ENCODE data around the gene CCDC93. TPM values are rescaled to one million over a fixed set of nuclear protein-coding genes. Genes with fewer than 3 reads are reported as not detected.

The CCDC93 gene
- total RNA-seq, 3 donors from 2014 or later = 25.6 to 33.1 (median 32.9) TPM

DNA sequence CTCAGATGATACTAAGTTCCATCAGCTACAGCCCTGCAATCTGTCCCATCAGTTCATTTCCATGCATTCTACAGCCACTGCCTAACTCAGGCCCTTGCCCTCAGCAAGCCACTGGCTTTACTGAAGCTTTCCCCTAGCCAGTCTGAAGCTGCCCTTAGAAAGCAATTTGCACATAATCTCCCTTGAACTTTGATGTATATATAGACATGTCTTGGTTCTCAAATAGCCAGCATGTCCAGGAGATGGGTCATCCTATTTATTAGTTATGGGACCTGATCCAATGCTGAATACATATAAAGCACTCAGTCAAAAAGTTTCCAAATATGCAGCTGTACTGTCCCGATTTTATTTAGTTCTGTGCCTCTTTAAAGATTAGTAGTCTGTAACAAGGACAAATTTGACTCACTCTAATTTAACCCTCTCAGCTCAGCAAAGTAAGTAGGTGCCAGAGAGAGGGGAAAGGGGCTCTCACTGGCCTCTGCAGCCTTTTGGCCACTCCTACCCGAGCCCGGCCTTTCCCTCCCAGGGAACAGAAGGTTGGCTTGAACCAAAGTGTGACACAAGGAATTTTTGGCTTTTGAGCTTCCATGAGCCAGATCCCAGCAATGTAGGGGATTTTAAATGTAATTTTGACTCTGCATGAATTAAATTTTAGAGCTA is 70.7 kb downstream of the CCDC93 start:
- Histone ChIP-seq H3K4me3 (no peak overlapping the region), H3K4me1 (no peaks in the 10 kb centered on the region), H3K27me3 (no peaks in the 10 kb centered on the region), H3K9me3 (no peaks in the 10 kb centered on the region), H3K27ac (no peak overlapping the region), H3K36me3 (peaks cover 9% of the 10 kb centered on the region)
- no peak for DNase-seq (ENCODE audit: low spot score in 2 of 2)
- intact Hi-C loops (cut with DNase I; ENCODE audit: low total_unique reads) = no loop called here
- TF ChIP-seq POLR2A (IDR thresholded peaks at IDR 0.05) (no peak), POLR2AphosphoS5 (IDR thresholded peaks at IDR 0.05) (no peak)
- TF ChIP-seq, protein P1, sequence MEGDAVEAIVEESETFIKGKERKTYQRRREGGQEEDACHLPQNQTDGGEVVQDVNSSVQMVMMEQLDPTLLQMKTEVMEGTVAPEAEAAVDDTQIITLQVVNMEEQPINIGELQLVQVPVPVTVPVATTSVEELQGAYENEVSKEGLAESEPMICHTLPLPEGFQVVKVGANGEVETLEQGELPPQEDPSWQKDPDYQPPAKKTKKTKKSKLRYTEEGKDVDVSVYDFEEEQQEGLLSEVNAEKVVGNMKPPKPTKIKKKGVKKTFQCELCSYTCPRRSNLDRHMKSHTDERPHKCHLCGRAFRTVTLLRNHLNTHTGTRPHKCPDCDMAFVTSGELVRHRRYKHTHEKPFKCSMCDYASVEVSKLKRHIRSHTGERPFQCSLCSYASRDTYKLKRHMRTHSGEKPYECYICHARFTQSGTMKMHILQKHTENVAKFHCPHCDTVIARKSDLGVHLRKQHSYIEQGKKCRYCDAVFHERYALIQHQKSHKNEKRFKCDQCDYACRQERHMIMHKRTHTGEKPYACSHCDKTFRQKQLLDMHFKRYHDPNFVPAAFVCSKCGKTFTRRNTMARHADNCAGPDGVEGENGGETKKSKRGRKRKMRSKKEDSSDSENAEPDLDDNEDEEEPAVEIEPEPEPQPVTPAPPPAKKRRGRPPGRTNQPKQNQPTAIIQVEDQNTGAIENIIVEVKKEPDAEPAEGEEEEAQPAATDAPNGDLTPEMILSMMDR (IDR thresholded peaks at IDR 0.05) = no peak

- intact Hi-C loops (cut with DNase I; ENCODE audit: low total_unique reads) = no loop called here
Measured at GRCh38 chr2:117942551-117942950, 71.3 kb downstream of the CCDC93 start.

GRCh38 chr2:117941693-117942092 is 72.2 kb downstream of the CCDC93 start:
- H3K27ac ChIP-seq = no peak overlapping the region
- intact Hi-C loops (cut with DNase I; ENCODE audit: low total_unique reads) = no loop called here
- peaks cover 3% of the 10 kb centered on the region for H3K36me3 ChIP-seq

More at GRCh38 chr2:117942551-117942950, 71.3 kb downstream of the CCDC93 start:
- no peak for DNase-seq (ENCODE audit: low spot score in 2 of 2)
- H3K4me1 ChIP-seq = no peaks in the 10 kb centered on the region
- H3K9me3 ChIP-seq = no peaks in the 10 kb centered on the region
- TF ChIP-seq POLR2A (IDR thresholded peaks at IDR 0.05) (no peak), POLR2AphosphoS5 (IDR thresholded peaks at IDR 0.05) (no peak)
- TF ChIP-seq, protein P1 (IDR thresholded peaks at IDR 0.05) = no peak
- H3K27me3 ChIP-seq = no peaks in the 10 kb centered on the region
- H3K36me3 ChIP-seq = peaks cover 9% of the 10 kb centered on the region
- H3K4me3 ChIP-seq = no peak overlapping the region
- H3K27ac ChIP-seq = no peak overlapping the region

GRCh38 chr2:117940436-117940835 is 73.4 kb downstream of the CCDC93 start:
- TF ChIP-seq POLR2AphosphoS5 (IDR thresholded peaks at IDR 0.05) (no peak), POLR2A (IDR thresholded peaks at IDR 0.05) (no peak)
- TF ChIP-seq, protein P1 (IDR thresholded peaks at IDR 0.05) = no peak
- no peak for DNase-seq (ENCODE audit: low spot score in 2 of 2)
- no peaks in the 10 kb centered on the region for H3K9me3 ChIP-seq
- no peaks in the 10 kb centered on the region for H3K4me1 ChIP-seq
- H3K36me3 ChIP-seq = no peaks in the 10 kb centered on the region
- no peaks in the 10 kb centered on the region for H3K27me3 ChIP-seq
- H3K4me3 ChIP-seq = no peak overlapping the region
- no peak overlapping the region for H3K27ac ChIP-seq
- intact Hi-C loops (cut with DNase I; ENCODE audit: low total_unique reads) = no loop called here

More at GRCh38 chr2:117941693-117942092, 72.2 kb downstream of the CCDC93 start:
- H3K4me1 ChIP-seq = no peaks in the 10 kb centered on the region
- no peaks in the 10 kb centered on the region for H3K27me3 ChIP-seq
- DNase-seq (ENCODE audit: low spot score in 2 of 2) = no peak
- no peak overlapping the region for H3K4me3 ChIP-seq
- no peaks in the 10 kb centered on the region for H3K9me3 ChIP-seq
- TF ChIP-seq POLR2A (IDR thresholded peaks at IDR 0.05) = no peak
- TF ChIP-seq, protein P1 (IDR thresholded peaks at IDR 0.05) = no peak
- TF ChIP-seq POLR2AphosphoS5 (IDR thresholded peaks at IDR 0.05) = no peak

DNA sequence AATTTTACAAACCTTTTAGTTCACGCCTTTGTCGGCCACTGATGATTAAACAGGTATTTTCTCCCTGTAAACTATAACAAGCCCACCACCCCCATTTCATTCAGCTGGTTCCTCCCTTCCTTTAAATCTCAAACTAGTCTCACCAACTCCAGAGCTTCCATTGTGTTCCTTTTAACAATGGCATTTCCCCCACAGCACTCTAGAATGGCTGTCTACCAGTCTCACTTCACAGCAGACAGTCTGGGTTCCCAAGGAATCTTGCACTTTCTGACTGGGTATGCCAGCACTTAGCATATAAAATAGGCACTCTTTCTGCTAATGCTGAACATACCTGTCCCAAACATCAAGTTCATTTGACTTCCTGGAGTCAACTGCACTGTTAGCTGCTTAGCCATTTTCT is 75.3 kb downstream of the CCDC93 start:
- H3K27me3 ChIP-seq = no peaks in the 10 kb centered on the region
- no peaks in the 10 kb centered on the region for H3K4me1 ChIP-seq
- H3K9me3 ChIP-seq = no peaks in the 10 kb centered on the region
- no peak overlapping the region for H3K27ac ChIP-seq
- no peak for DNase-seq (ENCODE audit: low spot score in 2 of 2)
- peaks cover 13% of the 10 kb centered on the region for H3K36me3 ChIP-seq
- TF ChIP-seq POLR2A (IDR thresholded peaks at IDR 0.05) (no peak), POLR2AphosphoS5 (IDR thresholded peaks at IDR 0.05) (no peak)
- TF ChIP-seq, protein P1 (IDR thresholded peaks at IDR 0.05) = no peak
- intact Hi-C loops (cut with DNase I; ENCODE audit: low total_unique reads) = no loop called here
- no peak overlapping the region for H3K4me3 ChIP-seq

Data from breast epithelium (tissue), 4 donors.